ENCODE results near the gene FOXE1. TPM values are rescaled to one million over a fixed set of nuclear protein-coding genes. Genes with fewer than 3 reads are reported as not detected.

The FOXE1 gene
- total RNA-seq, 2 donors from 2014 or later = not detected

GRCh38 chr9:97858393-97858713 is 5.3 kb downstream of the FOXE1 start:
- H3K9me3 Mint-ChIP-seq = no peaks in the 10 kb centered on the region
- WGBS, 2 experiments (ENCODE audit: insufficient coverage in 1 of 2, insufficient read length in 1 of 2) = 7% methylated on average over 2 to 6 of the region's 6 CpGs
- no peak for TF ChIP-seq CTCF (conservative IDR thresholded peaks at IDR 0.05)
- no peaks in the 10 kb centered on the region for H3K36me3 Mint-ChIP-seq (ENCODE audit: low read depth)
- Histone ChIP-seq H3K27me3 (ENCODE audit: control insufficient read depth, insufficient read depth, low read length, poor library complexity, severe bottlenecking) (peaks cover 100% of the 10 kb centered on the region), H3K9me3 (ENCODE audit: control insufficient read depth, low read length) (no peaks in the 10 kb centered on the region), H3K4me1 (ENCODE audit: control insufficient read depth, insufficient read depth, low read length) (peaks cover 14% of the 10 kb centered on the region), H3K9ac (ENCODE audit: extremely low read depth, low read length, poor library complexity, severe bottlenecking) (no peak overlapping the region), H3K36me3 (ENCODE audit: control insufficient read depth, insufficient read depth, low read length) (no peaks in the 10 kb centered on the region), H3K4me3 (ENCODE audit: low read length) (no peak overlapping the region), H3K27ac (ENCODE audit: low read depth, low read length) (no peak overlapping the region)
- DNase-seq = no peak
- H3K4me1 Mint-ChIP-seq = peaks cover 10% of the 10 kb centered on the region
- peaks cover 95% of the 10 kb centered on the region for H3K27me3 Mint-ChIP-seq (ENCODE audit: insufficient read depth)
- no peak overlapping the region for H3K27ac Mint-ChIP-seq
- peak overlapping the region; percentile 43 for H3K4me3 Mint-ChIP-seq

GRCh38 chr9:97858826-97859225 is 5.8 kb downstream of the FOXE1 start:
- no peak for TF ChIP-seq CTCF (conservative IDR thresholded peaks at IDR 0.05)
- Histone ChIP-seq H3K4me3 (ENCODE audit: low read length) (no peak overlapping the region), H3K27me3 (ENCODE audit: control insufficient read depth, insufficient read depth, low read length, poor library complexity, severe bottlenecking) (peaks cover 97% of the 10 kb centered on the region), H3K36me3 (ENCODE audit: control insufficient read depth, insufficient read depth, low read length) (no peaks in the 10 kb centered on the region), H3K4me1 (ENCODE audit: control insufficient read depth, insufficient read depth, low read length) (peaks cover 12% of the 10 kb centered on the region), H3K9ac (ENCODE audit: extremely low read depth, low read length, poor library complexity, severe bottlenecking) (no peak overlapping the region), H3K27ac (ENCODE audit: low read depth, low read length) (no peak overlapping the region), H3K9me3 (ENCODE audit: control insufficient read depth, low read length) (no peaks in the 10 kb centered on the region)
- DNase-seq = no peak
- peaks cover 10% of the 10 kb centered on the region for H3K4me1 Mint-ChIP-seq
- WGBS, 2 experiments (ENCODE audit: insufficient coverage in 1 of 2, insufficient read length in 1 of 2) = 65% methylated on average over 1 of the region's 1 CpG; no CpG with 5 or more reads in 1 of the 2 experiments
- H3K9me3 Mint-ChIP-seq = no peaks in the 10 kb centered on the region
- H3K27ac Mint-ChIP-seq = no peak overlapping the region
- H3K36me3 Mint-ChIP-seq (ENCODE audit: low read depth) = no peaks in the 10 kb centered on the region
- H3K4me3 Mint-ChIP-seq = no peak overlapping the region
- peaks cover 97% of the 10 kb centered on the region for H3K27me3 Mint-ChIP-seq (ENCODE audit: insufficient read depth)

- H3K9me3 Mint-ChIP-seq = no peaks in the 10 kb centered on the region
- Histone ChIP-seq H3K27me3 (ENCODE audit: control insufficient read depth, insufficient read depth, low read length, poor library complexity, severe bottlenecking) (peaks cover 95% of the 10 kb centered on the region), H3K9ac (ENCODE audit: extremely low read depth, low read length, poor library complexity, severe bottlenecking) (no peak overlapping the region), H3K9me3 (ENCODE audit: control insufficient read depth, low read length) (no peaks in the 10 kb centered on the region), H3K36me3 (ENCODE audit: control insufficient read depth, insufficient read depth, low read length) (no peaks in the 10 kb centered on the region), H3K4me1 (ENCODE audit: control insufficient read depth, insufficient read depth, low read length) (peaks cover 12% of the 10 kb centered on the region), H3K4me3 (ENCODE audit: low read length) (no peak overlapping the region), H3K27ac (ENCODE audit: low read depth, low read length) (no peak overlapping the region)
- H3K4me1 Mint-ChIP-seq = peaks cover 8% of the 10 kb centered on the region
- DNase-seq = no peak
- no peak for TF ChIP-seq CTCF (conservative IDR thresholded peaks at IDR 0.05)
- H3K4me3 Mint-ChIP-seq = no peak overlapping the region
- WGBS, 2 experiments (ENCODE audit: insufficient coverage in 1 of 2, insufficient read length in 1 of 2) = 64% methylated on average over 2 of the region's 2 CpGs; no CpG with 5 or more reads in 1 of the 2 experiments
- peaks cover 98% of the 10 kb centered on the region for H3K27me3 Mint-ChIP-seq (ENCODE audit: insufficient read depth)
- no peaks in the 10 kb centered on the region for H3K36me3 Mint-ChIP-seq (ENCODE audit: low read depth)
- H3K27ac Mint-ChIP-seq = no peak overlapping the region
Measured at GRCh38 chr9:97859346-97859745, 6.3 kb downstream of the FOXE1 start.
